ENCODE data around the gene NLRP9. TPM values are rescaled to one million over a fixed set of nuclear protein-coding genes. Genes with fewer than 3 reads are reported as not detected.

NLRP9 gene
- total and polyA plus RNA-seq, 2 of the 8 experiments (the other 6 are each of a cell fraction or from before 2014, with no cell fraction given), result not detected

DNA sequence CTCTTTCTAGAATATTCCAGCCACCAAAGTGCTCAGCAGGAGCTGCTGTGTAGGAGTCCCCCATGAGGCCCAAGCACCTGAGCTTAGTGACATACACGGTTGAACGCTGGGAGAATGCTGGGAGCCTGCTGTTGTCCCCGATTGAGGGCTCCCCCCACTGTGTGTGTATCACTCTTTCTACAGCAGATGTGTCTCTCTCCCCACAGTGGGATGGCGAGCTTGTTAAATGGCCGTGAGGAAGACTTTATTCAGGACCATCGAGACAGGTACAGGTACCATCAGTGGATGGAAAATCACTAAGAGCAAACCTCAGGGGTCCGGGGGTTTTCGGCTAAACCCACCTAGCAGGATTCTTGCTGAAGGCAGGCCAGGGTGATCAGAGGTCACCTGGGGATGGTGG, 40.5 kb downstream of the NLRP9 start:
- Histone ChIP-seq H2BK15ac (ENCODE audit: low read length) (no peak overlapping the region), H3K14ac (ENCODE audit: insufficient read length) (no peak overlapping the region), H3K4me3 (ENCODE audit: extremely low read depth in 1 of 4, insufficient read depth in 2 of 4, low read depth in 3 of 4, low read length in 4 of 4) (no peak overlapping the region), H3K27ac (ENCODE audit: low read depth, low read length) (no peak overlapping the region), H3K56ac (replicated peaks; ENCODE audit: insufficient read length, low read depth, low read length) (no peak overlapping the region), H4K8ac (ENCODE audit: extremely low read depth, insufficient read depth, low read length) (no peak overlapping the region), H3K4me2 (ENCODE audit: insufficient read depth in 1 of 2, low read depth in 2 of 2, low read length in 2 of 2) (no peak overlapping the region), H2AK5ac (ENCODE audit: low read depth, low read length) (no peak overlapping the region), H3K9me3 (ENCODE audit: insufficient read depth in 2 of 2, low read depth in 1 of 2, low read length in 1 of 2) (peaks cover 0 to 3% of the 10 kb centered on the region in 2 experiments; a peak in 1 of 4 replicates), H3K18ac (ENCODE audit: extremely low read depth, low read length) (no peak overlapping the region), H4K91ac (replicated peaks; ENCODE audit: insufficient read length, low read length) (no peak overlapping the region), H4K5ac (ENCODE audit: insufficient read length, low read depth, low read length) (no peak overlapping the region), H3K79me2 (ENCODE audit: control insufficient read depth in 1 of 2, insufficient read depth in 2 of 2, low read length in 2 of 2) (no peaks in the 10 kb centered on the region), H3K27me3 (replicated peaks in 1 of 4; ENCODE audit: control insufficient read depth in 3 of 4, extremely low read depth in 1 of 4, insufficient read depth in 3 of 4, low read length in 3 of 4) (no peaks in the 10 kb centered on the region), H3K9ac (replicated peaks in 1 of 4; ENCODE audit: extremely low read depth in 1 of 4, low read depth in 3 of 4, low read length in 3 of 4) (no peak overlapping the region), H3K23ac (ENCODE audit: insufficient read length) (no peak overlapping the region), H3K4ac (replicated peaks; ENCODE audit: insufficient read length, low read depth, low read length) (no peak overlapping the region), H2BK5ac (ENCODE audit: low read depth, low read length) (no peak overlapping the region), H3K79me1 (ENCODE audit: low read depth, low read length) (no peaks in the 10 kb centered on the region), H3K36me3 (ENCODE audit: control insufficient read depth in 2 of 4, insufficient read depth in 4 of 4, low read length in 3 of 4) (peaks cover 2 to 23% (median 13%) of the 10 kb centered on the region in 4 experiments; a peak in 6 of 8 replicates), H2BK20ac (ENCODE audit: low read length) (no peak overlapping the region), H2AFZ (ENCODE audit: low read length) (no peak overlapping the region), H4K20me1 (replicated peaks in 1 of 2; ENCODE audit: control insufficient read depth in 1 of 2, insufficient read depth in 2 of 2, low read length in 2 of 2) (peaks cover 0 to 4% of the 10 kb centered on the region in 2 experiments), H3K4me1 (replicated peaks in 1 of 4; ENCODE audit: control insufficient read depth in 3 of 4, insufficient read depth in 4 of 4, low read length in 3 of 4) (no peaks in the 10 kb centered on the region; a peak in 1 of 7 replicates), H3K23me2 (ENCODE audit: low read depth, low read length) (no peaks in the 10 kb centered on the region), H2BK12ac (ENCODE audit: low read depth, low read length) (no peak overlapping the region), H2BK120ac (replicated peaks; ENCODE audit: low read depth, low read length) (no peak overlapping the region)
- FAIRE-seq (no peak), DNase-seq (ENCODE audit: low read depth in 1 of 2, low spot score in 2 of 2) (no peak)
- CTCF ChIA-PET (ENCODE audit: partially characterized antibody), result interaction anchor here (1.2 kb wide), 1 partner anchor 13 kb away, joined by 4 read pairs; no protein-coding TSS in a partner anchor
- POLR2A ChIA-PET (ENCODE audit: partially characterized antibody), result interaction anchor here (1.0 to 1.1 kb wide), 2 partner anchors 13 to 40 kb away, joined by 3 to 4 read pairs; no protein-coding TSS in a partner anchor
- no peak for TF ChIP-seq POLR2A (IDR thresholded peaks at IDR 0.05; ENCODE audit: control extremely low read depth in 1 of 2, low read depth in 2 of 2, low read length in 2 of 2)
- no peak for TF ChIP-seq MAX (IDR thresholded peaks at IDR 0.05)
- TF ChIP-seq SIRT6 (IDR thresholded peaks at IDR 0.05; ENCODE audit: low read length), result no peak
- TF ChIP-seq CEBPB (IDR thresholded peaks at IDR 0.05; ENCODE audit: low read depth, low read length), result no peak
- no peak for TF ChIP-seq TBP (IDR thresholded peaks at IDR 0.05; ENCODE audit: low read depth, low read length)
- no peak for TF ChIP-seq HDAC6 (IDR thresholded peaks at IDR 0.05; ENCODE audit: low read depth, low read length)
- no peak for TF ChIP-seq SP4 (IDR thresholded peaks at IDR 0.05; ENCODE audit: low read length)
- no peak for TF ChIP-seq TCF12 (IDR thresholded peaks at IDR 0.05; ENCODE audit: low read depth, low read length)
- TF ChIP-seq POU5F1 (IDR thresholded peaks at IDR 0.05; ENCODE audit: low read depth, low read length), result no peak
- TF ChIP-seq MAFK (IDR thresholded peaks at IDR 0.05; ENCODE audit: low read depth, low read length), result no peak
- no peak for TF ChIP-seq ASH2L (IDR thresholded peaks at IDR 0.05; ENCODE audit: low read length)
- TF ChIP-seq SAP30 (IDR thresholded peaks at IDR 0.05; ENCODE audit: insufficient read depth, insufficient replicate concordance, low read length), result no peak
- TF ChIP-seq JUND (IDR thresholded peaks at IDR 0.05; ENCODE audit: low read length), result no peak
- WGBS, 2 experiments (ENCODE audit: extremely low coverage in 1 of 2, insufficient coverage in 1 of 2, insufficient read length in 1 of 2, insufficient replicate concordance in 2 of 2, low coverage in 1 of 2, low lambda C conversion rate in 2 of 2, missing lambda C conversion rate in 1 of 2), result 96% methylated on average over 8 of the region's 8 CpGs; no CpG with 5 or more reads in 1 of the 2 experiments

All from H1 (cell line).